Stomach (tissue), 9 donors: ENCODE results near the gene FJX1. TPM values are rescaled to one million over a fixed set of nuclear protein-coding genes. Genes with fewer than 3 reads are reported as not detected.

ENCODE experiments used
- DNase-seq, 2 donors: peaks; one replicate each; pipeline versions ENCODE4 v3.0.0 to v3.0.0-alpha.2; 2013 to 2019
- H3K27ac ChIP-seq, 5 donors: fragments of 200-600 bp in 4 of 5; sonication (generic) in 4 of 5; one replicate each; pipeline ENCODE4 v1.5.1; 2013 to 2019; ENCODE audit warnings: mild to moderate bottlenecking in 1 of 5, moderate library complexity in 1 of 5
- H3K27me3 ChIP-seq, 3 donors: fragments of 200-600 bp; sonication (generic); one replicate each; pipeline ENCODE4 v1.5.1; 2017 to 2019; ENCODE audit warnings: mixed run types in 1 of 3
- H3K36me3 ChIP-seq, 4 donors: fragments of 200-600 bp; sonication (generic); 1 replicate in 3 of 4; 2 replicates in 1 of 4; pipeline ENCODE4 v1.5.1; 2016 to 2019
- H3K4me1 ChIP-seq, 4 donors: fragments of 200-600 bp; sonication (generic); one replicate each; pipeline ENCODE4 v1.5.1; 2016 to 2019
- H3K4me3 ChIP-seq, 4 donors: fragments of 200-600 bp; sonication (generic) in 3 of 4; one replicate each; pipeline ENCODE4 v1.5.1; 2016 to 2019; ENCODE audit warnings: mild to moderate bottlenecking in 1 of 4
- H3K9me3 ChIP-seq, 4 donors: fragments of 200-600 bp; sonication (generic); one replicate each; pipeline ENCODE4 v1.5.1; 2016 to 2019
- EP300 ChIP-seq: sonication (generic); formaldehyde crosslinking; IDR thresholded peaks from one replicate; pipeline ENCODE4 v1.6.1; 2017; ENCODE audit warnings: antibody characterized with exemption
- POLR2A ChIP-seq, 4 donors: fragments of 450-650 bp; IDR thresholded peaks; one replicate each; pipeline ENCODE4 v1.6.1; 2016; ENCODE audit warnings: antibody characterized with exemption in 4 of 4, control low read depth in 2 of 4, mild to moderate bottlenecking in 1 of 4, moderate library complexity in 1 of 4
- POLR2AphosphoS5 ChIP-seq, 3 donors: sonication (generic); formaldehyde crosslinking; IDR thresholded peaks; one replicate each; pipeline ENCODE4 v1.6.1; 2016; ENCODE audit warnings: antibody characterized with exemption in 3 of 3
- WGBS, 5 donors: extraction: QIAGEN DNeasy Blood & Tissue Kit in 3 of 5; methylation state at CpG; one replicate each; pipeline versions ENCODE4 v1.1.5 to v1.1.7; 2013 to 2018; 5-methylcytosine and 5-hydroxymethylcytosine counted together
- intact Hi-C: fragments of 100-400 bp; cut with DNase I; formaldehyde crosslinking; loops from one replicate; pipeline ENCODE4 v1.15.1; 2023; ENCODE audit warnings: low total_unique reads
- polyA plus RNA-seq, 3 donors: library from polyadenylated mRNA; stranded (reverse); fragments of 200-250 nt; gene quantifications; one replicate each; pipeline ENCODE4 v1.2.3, GENCODE V29; 2013
- total RNA-seq, 5 donors: library from RNA; depleted of rRNA; stranded (reverse); fragments of >200 nt; gene quantifications; one replicate each; pipeline versions ENCODE4 v1.1.0 to v1.2.3, GENCODE V29; 2014 to 2016
- TF ChIP-seq, protein P1 (sequence below), 7 experiments: fragments of 450-650 bp in 4 of 7; fragments of 200-600 bp in 3 of 7; sonication (generic) in 3 of 7; IDR thresholded peaks; one replicate each; pipeline ENCODE4 v1.5.1; 2016 to 2019; ENCODE audit warnings: antibody characterized with exemption in 7 of 7, control low read depth in 2 of 7, mild to moderate bottlenecking in 1 of 7
- donor health status: healthy with polysubstance abuse.
- donor health status: Bipolar disorder and iron deficiency.
- donor health status: healthy.

The FJX1 gene
- total and polyA plus RNA-seq, 8 donors, result 0.45 to 5.2 (median 3.1) TPM; not detected in 2

DNA sequence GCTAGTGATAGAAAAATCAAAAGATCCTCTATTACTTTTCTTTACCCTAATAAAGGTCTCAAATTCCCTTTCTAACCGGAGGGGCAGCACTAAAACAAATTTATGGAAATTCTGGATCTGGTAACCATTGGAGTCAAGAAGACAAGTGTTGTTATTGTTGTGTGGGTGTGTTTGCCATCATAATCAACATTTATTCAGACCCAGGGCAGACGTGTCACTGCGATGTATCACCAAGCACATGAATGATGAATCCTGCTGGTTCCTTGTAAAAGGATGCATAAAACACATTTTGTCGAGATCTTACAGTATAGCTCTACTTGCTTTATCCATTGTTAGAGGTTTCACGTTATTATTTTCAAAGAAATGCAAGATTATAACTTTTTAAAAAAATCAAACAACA, 12.1 kb upstream of the FJX1 start:
- no peaks in the 10 kb centered on the region for H3K4me1 ChIP-seq
- peaks cover 0 to 22% (median 0%) of the 10 kb centered on the region in 3 donors for H3K27me3 ChIP-seq
- no peak for DNase-seq
- no peaks in the 10 kb centered on the region for H3K36me3 ChIP-seq
- H3K27ac ChIP-seq, result no peak overlapping the region
- no peaks in the 10 kb centered on the region for H3K9me3 ChIP-seq
- TF ChIP-seq, protein P1, sequence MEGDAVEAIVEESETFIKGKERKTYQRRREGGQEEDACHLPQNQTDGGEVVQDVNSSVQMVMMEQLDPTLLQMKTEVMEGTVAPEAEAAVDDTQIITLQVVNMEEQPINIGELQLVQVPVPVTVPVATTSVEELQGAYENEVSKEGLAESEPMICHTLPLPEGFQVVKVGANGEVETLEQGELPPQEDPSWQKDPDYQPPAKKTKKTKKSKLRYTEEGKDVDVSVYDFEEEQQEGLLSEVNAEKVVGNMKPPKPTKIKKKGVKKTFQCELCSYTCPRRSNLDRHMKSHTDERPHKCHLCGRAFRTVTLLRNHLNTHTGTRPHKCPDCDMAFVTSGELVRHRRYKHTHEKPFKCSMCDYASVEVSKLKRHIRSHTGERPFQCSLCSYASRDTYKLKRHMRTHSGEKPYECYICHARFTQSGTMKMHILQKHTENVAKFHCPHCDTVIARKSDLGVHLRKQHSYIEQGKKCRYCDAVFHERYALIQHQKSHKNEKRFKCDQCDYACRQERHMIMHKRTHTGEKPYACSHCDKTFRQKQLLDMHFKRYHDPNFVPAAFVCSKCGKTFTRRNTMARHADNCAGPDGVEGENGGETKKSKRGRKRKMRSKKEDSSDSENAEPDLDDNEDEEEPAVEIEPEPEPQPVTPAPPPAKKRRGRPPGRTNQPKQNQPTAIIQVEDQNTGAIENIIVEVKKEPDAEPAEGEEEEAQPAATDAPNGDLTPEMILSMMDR (IDR thresholded peaks at IDR 0.05), result no peak
- no peak for TF ChIP-seq EP300
- TF ChIP-seq POLR2AphosphoS5 (IDR thresholded peaks at IDR 0.05), result no peak
- TF ChIP-seq POLR2A (IDR thresholded peaks at IDR 0.05), result no peak
- H3K4me3 ChIP-seq, result no peak overlapping the region
- intact Hi-C loops, result no loop called here
- 73 to 83% (median 80%) methylated on average over 5 of the region's 5 CpGs for WGBS, 5 donors

DNA sequence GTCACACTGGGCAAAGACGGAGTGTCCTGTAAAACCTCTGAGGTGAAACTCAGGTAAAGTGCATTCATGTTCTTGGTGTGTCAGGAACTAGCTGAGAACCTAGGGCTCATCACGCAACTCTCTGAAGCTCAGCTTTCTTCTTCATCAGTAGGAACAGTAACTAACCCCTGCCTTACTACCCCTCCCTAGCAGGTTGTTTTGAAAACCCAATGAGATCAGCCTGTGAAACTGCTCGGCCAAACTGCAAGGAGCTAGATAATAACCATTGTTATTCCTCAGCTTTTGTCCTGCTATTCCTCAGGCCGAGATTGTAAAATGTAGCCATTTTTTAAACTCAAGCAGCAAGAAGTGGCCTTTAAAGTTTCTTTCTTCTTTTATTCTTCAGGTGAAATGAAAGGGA, 9.8 kb upstream of the FJX1 start:
- H3K4me3 ChIP-seq, result no peak overlapping the region
- TF ChIP-seq, protein P1 (IDR thresholded peaks at IDR 0.05), result no peak
- TF ChIP-seq POLR2AphosphoS5 (IDR thresholded peaks at IDR 0.05), result no peak
- no peaks in the 10 kb centered on the region for H3K9me3 ChIP-seq
- no peak overlapping the region for H3K27ac ChIP-seq
- intact Hi-C loops, result no loop called here
- peaks cover 0 to 36% (median 0%) of the 10 kb centered on the region in 3 donors for H3K27me3 ChIP-seq
- DNase-seq, result no peak
- no peaks in the 10 kb centered on the region for H3K36me3 ChIP-seq
- no peaks in the 10 kb centered on the region for H3K4me1 ChIP-seq
- WGBS, 5 donors, result 48 to 68% (median 62%) methylated on average over 4 of the region's 4 CpGs

DNA sequence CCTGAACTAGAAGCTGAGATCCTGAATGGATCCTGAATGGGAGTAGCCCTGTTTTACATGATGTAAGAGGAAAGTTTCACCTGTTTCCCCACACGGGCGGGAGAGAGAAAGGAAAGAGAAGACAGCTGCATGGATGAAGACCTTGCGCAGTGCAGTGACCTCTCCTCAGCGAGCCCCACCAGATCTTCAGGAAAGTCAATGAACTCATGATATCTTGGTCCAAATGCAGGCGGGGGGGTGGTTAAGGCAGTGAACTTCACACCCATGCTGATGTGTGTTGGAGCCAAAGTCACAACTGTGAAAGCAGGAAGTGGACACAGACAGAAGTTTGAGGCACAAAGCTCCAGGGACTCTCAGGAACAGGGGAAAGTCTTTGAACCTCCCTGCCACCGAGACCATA, 8.6 kb upstream of the FJX1 start:
- WGBS, 5 donors, result 70 to 84% (median 79%) methylated on average over 6 of the region's 6 CpGs
- Histone ChIP-seq H3K27me3 (peaks cover 0 to 43% (median 0%) of the 10 kb centered on the region in 3 donors), H3K9me3 (no peaks in the 10 kb centered on the region), H3K27ac (no peak overlapping the region), H3K4me3 (no peak overlapping the region), H3K4me1 (no peaks in the 10 kb centered on the region), H3K36me3 (no peaks in the 10 kb centered on the region)
- TF ChIP-seq EP300, result no peak
- no peak for DNase-seq
- intact Hi-C loops, result loop anchor here (10.0 kb wide), 2 partner anchors 205 to 525 kb away; no protein-coding TSS in a partner anchor

DNA sequence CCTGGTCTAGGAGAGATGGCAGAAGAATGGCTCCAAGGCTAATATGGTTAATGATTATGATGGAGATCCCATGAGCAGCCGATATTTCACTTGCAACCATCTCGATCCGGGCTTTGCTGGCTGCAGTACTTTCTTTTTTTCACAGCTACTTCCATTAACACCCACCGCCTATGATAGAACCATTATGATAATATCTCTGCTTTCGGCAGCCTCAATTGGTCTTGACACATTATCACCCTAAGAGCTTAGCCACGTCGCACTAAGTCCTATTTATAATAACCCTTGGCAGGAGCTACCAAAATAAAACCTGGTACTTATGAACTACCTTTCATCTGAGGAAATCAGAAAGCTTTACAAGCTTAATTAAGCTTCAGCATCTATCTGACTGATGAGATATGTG, 7.6 kb upstream of the FJX1 start:
- no peaks in the 10 kb centered on the region for H3K36me3 ChIP-seq
- no peaks in the 10 kb centered on the region for H3K9me3 ChIP-seq
- H3K27me3 ChIP-seq, result peaks cover 0 to 47% (median 0%) of the 10 kb centered on the region in 3 donors
- DNase-seq, result no peak
- no peaks in the 10 kb centered on the region for H3K4me1 ChIP-seq
- TF ChIP-seq, protein P1 (IDR thresholded peaks at IDR 0.05), result no peak
- no peak for TF ChIP-seq EP300
- TF ChIP-seq POLR2AphosphoS5 (IDR thresholded peaks at IDR 0.05), result no peak
- TF ChIP-seq POLR2A (IDR thresholded peaks at IDR 0.05), result no peak
- 79 to 86% (median 83%) methylated on average over 7 of the region's 7 CpGs for WGBS, 5 donors
- intact Hi-C loops, result loop anchor here (10.0 kb wide), 2 partner anchors 204 to 524 kb away; no protein-coding TSS in a partner anchor
- H3K27ac ChIP-seq, result no peak overlapping the region
- H3K4me3 ChIP-seq, result no peak overlapping the region

DNA sequence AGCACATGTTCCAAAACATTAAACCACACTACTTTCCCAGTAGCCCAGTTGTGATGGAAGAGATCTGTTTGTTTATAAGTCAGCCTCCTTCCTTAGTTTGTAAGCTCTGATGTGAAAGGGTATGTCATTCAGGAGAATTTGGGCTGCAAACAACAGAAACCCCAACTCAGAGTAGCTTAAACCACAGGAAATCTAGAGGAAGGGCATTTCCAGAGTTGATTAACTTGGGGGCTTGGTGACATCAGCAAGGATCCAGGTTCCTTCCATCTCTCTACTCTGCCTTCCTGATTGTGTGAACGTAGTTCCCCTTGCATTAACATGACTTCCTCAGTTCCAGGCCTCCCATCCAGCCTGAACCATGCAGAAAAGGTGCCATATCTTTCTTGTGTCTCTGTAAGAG, 6.5 kb upstream of the FJX1 start:
- Histone ChIP-seq H3K9me3 (no peaks in the 10 kb centered on the region), H3K27me3 (peaks cover 0 to 50% (median 0%) of the 10 kb centered on the region in 3 donors), H3K4me1 (peaks cover 0 to 3% (median 0%) of the 10 kb centered on the region in 4 donors), H3K27ac (no peak overlapping the region), H3K36me3 (no peaks in the 10 kb centered on the region), H3K4me3 (no peak overlapping the region)
- no peak for DNase-seq
- intact Hi-C loops, result loop anchor here (10.0 kb wide), 2 partner anchors 203 to 523 kb away; no protein-coding TSS in a partner anchor
- TF ChIP-seq POLR2A (IDR thresholded peaks at IDR 0.05) (no peak), EP300 (no peak)
- 20 to 61% (median 36%) methylated on average over 1 of the region's 1 CpG for WGBS, 5 donors
